Measurements from ENCODE around the gene ATP8B4.

The ATP8B4 gene

GRCh38 chr15:49876401-49877038, 242.5 kb downstream of the ATP8B4 start:
- H3K4me1 ChIP-seq (ENCODE audit: control insufficient read depth, insufficient read depth, low read length, poor library complexity, severe bottlenecking): no peaks in the 10 kb centered on the region
- no peak overlapping the region for H3K4me3 ChIP-seq (ENCODE audit: extremely low read depth, insufficient read depth, low read length, poor library complexity, severe bottlenecking)
- 89 to 96% methylated on average over 4 of the region's 5 CpGs for WGBS, 2 experiments (ENCODE audit: insufficient coverage in 2 of 2)

GRCh38 chr15:49875392-49875791, 243.6 kb downstream of the ATP8B4 start:
- H3K27ac ChIP-seq (ENCODE audit: low read depth, low read length, severe bottlenecking): no peak overlapping the region
- no peaks in the 10 kb centered on the region for H3K36me3 ChIP-seq (ENCODE audit: control insufficient read depth, insufficient read depth, low read length)
- H3K4me1 ChIP-seq (ENCODE audit: control insufficient read depth, insufficient read depth, low read length, poor library complexity, severe bottlenecking): no peaks in the 10 kb centered on the region
- 60 to 83% methylated on average over 1 to 2 of the region's 2 CpGs for WGBS, 2 experiments (ENCODE audit: insufficient coverage in 2 of 2)
- H3K9me3 ChIP-seq (ENCODE audit: control insufficient read depth, low read length): no peaks in the 10 kb centered on the region
- H3K4me3 ChIP-seq (ENCODE audit: extremely low read depth, insufficient read depth, low read length, poor library complexity, severe bottlenecking): no peak overlapping the region

More at GRCh38 chr15:49876401-49877038, 242.5 kb downstream of the ATP8B4 start:
- Histone ChIP-seq H3K36me3 (ENCODE audit: control insufficient read depth, insufficient read depth, low read length) (no peaks in the 10 kb centered on the region), H3K9me3 (ENCODE audit: control insufficient read depth, low read length) (no peaks in the 10 kb centered on the region), H3K27ac (ENCODE audit: low read depth, low read length, severe bottlenecking) (no peak overlapping the region)

GRCh38 chr15:49870472-49870871, 248.6 kb downstream of the ATP8B4 start:
- H3K36me3 ChIP-seq (ENCODE audit: control insufficient read depth, insufficient read depth, low read length): no peaks in the 10 kb centered on the region
- H3K27ac ChIP-seq (ENCODE audit: low read depth, low read length, severe bottlenecking): no peak overlapping the region
- no peak overlapping the region for H3K4me3 ChIP-seq (ENCODE audit: extremely low read depth, insufficient read depth, low read length, poor library complexity, severe bottlenecking)
- no peaks in the 10 kb centered on the region for H3K9me3 ChIP-seq (ENCODE audit: control insufficient read depth, low read length)
- no peaks in the 10 kb centered on the region for H3K4me1 ChIP-seq (ENCODE audit: control insufficient read depth, insufficient read depth, low read length, poor library complexity, severe bottlenecking)

- Histone ChIP-seq H3K4me3 (ENCODE audit: extremely low read depth, insufficient read depth, low read length, poor library complexity, severe bottlenecking) (no peak overlapping the region), H3K36me3 (ENCODE audit: control insufficient read depth, insufficient read depth, low read length) (no peaks in the 10 kb centered on the region), H3K4me1 (ENCODE audit: control insufficient read depth, insufficient read depth, low read length, poor library complexity, severe bottlenecking) (no peaks in the 10 kb centered on the region), H3K9me3 (ENCODE audit: control insufficient read depth, low read length) (no peaks in the 10 kb centered on the region), H3K27ac (ENCODE audit: low read depth, low read length, severe bottlenecking) (no peak overlapping the region)
Observed at GRCh38 chr15:49868348-49868747, 250.7 kb downstream of the ATP8B4 start.

- 86 to 90% methylated on average over 7 to 8 of the region's 10 CpGs for WGBS, 2 experiments (ENCODE audit: insufficient coverage in 2 of 2)
- Histone ChIP-seq H3K9me3 (ENCODE audit: control insufficient read depth, low read length) (no peaks in the 10 kb centered on the region), H3K27ac (ENCODE audit: low read depth, low read length, severe bottlenecking) (no peak overlapping the region), H3K36me3 (ENCODE audit: control insufficient read depth, insufficient read depth, low read length) (no peaks in the 10 kb centered on the region), H3K4me3 (ENCODE audit: extremely low read depth, insufficient read depth, low read length, poor library complexity, severe bottlenecking) (no peak overlapping the region), H3K4me1 (ENCODE audit: control insufficient read depth, insufficient read depth, low read length, poor library complexity, severe bottlenecking) (no peaks in the 10 kb centered on the region)
Observed at GRCh38 chr15:49865925-49866757, 252.9 kb downstream of the ATP8B4 start.

- no peak overlapping the region for H3K4me3 ChIP-seq (ENCODE audit: extremely low read depth, insufficient read depth, low read length, poor library complexity, severe bottlenecking)
- 100% methylated on average over 1 to 2 of the region's 2 CpGs for WGBS, 2 experiments (ENCODE audit: insufficient coverage in 2 of 2)
- H3K36me3 ChIP-seq (ENCODE audit: control insufficient read depth, insufficient read depth, low read length): no peaks in the 10 kb centered on the region
- no peaks in the 10 kb centered on the region for H3K4me1 ChIP-seq (ENCODE audit: control insufficient read depth, insufficient read depth, low read length, poor library complexity, severe bottlenecking)
- H3K27ac ChIP-seq (ENCODE audit: low read depth, low read length, severe bottlenecking): no peak overlapping the region
- H3K9me3 ChIP-seq (ENCODE audit: control insufficient read depth, low read length): no peaks in the 10 kb centered on the region
Observed at GRCh38 chr15:49864251-49864650, 254.8 kb downstream of the ATP8B4 start.

- Histone ChIP-seq H3K36me3 (ENCODE audit: control insufficient read depth, insufficient read depth, low read length) (no peaks in the 10 kb centered on the region), H3K4me3 (ENCODE audit: extremely low read depth, insufficient read depth, low read length, poor library complexity, severe bottlenecking) (no peak overlapping the region), H3K4me1 (ENCODE audit: control insufficient read depth, insufficient read depth, low read length, poor library complexity, severe bottlenecking) (no peaks in the 10 kb centered on the region), H3K27ac (ENCODE audit: low read depth, low read length, severe bottlenecking) (no peak overlapping the region), H3K9me3 (ENCODE audit: control insufficient read depth, low read length) (no peaks in the 10 kb centered on the region)
- 80% methylated on average over 1 of the region's 3 CpGs; no CpG with 5 or more reads in 1 of the 2 experiments for WGBS, 2 experiments (ENCODE audit: insufficient coverage in 2 of 2)
Observed at GRCh38 chr15:49863431-49864224, 255.4 kb downstream of the ATP8B4 start.

- no peaks in the 10 kb centered on the region for H3K4me1 ChIP-seq (ENCODE audit: control insufficient read depth, insufficient read depth, low read length, poor library complexity, severe bottlenecking)
- 96 to 98% methylated on average over 5 of the region's 8 CpGs for WGBS, 2 experiments (ENCODE audit: insufficient coverage in 2 of 2)
- H3K4me3 ChIP-seq (ENCODE audit: extremely low read depth, insufficient read depth, low read length, poor library complexity, severe bottlenecking): no peak overlapping the region
- H3K27ac ChIP-seq (ENCODE audit: low read depth, low read length, severe bottlenecking): no peak overlapping the region
- H3K9me3 ChIP-seq (ENCODE audit: control insufficient read depth, low read length): no peaks in the 10 kb centered on the region
- no peaks in the 10 kb centered on the region for H3K36me3 ChIP-seq (ENCODE audit: control insufficient read depth, insufficient read depth, low read length)
Observed at GRCh38 chr15:49860101-49860500, 258.9 kb downstream of the ATP8B4 start.

GRCh38 chr15:49857496-49858475, 261.2 kb downstream of the ATP8B4 start:
- no peaks in the 10 kb centered on the region for H3K36me3 ChIP-seq (ENCODE audit: control insufficient read depth, insufficient read depth, low read length)
- 100% methylated on average over 1 of the region's 4 CpGs; no CpG with 5 or more reads in 1 of the 2 experiments for WGBS, 2 experiments (ENCODE audit: insufficient coverage in 2 of 2)
- H3K9me3 ChIP-seq (ENCODE audit: control insufficient read depth, low read length): no peaks in the 10 kb centered on the region
- no peak overlapping the region for H3K27ac ChIP-seq (ENCODE audit: low read depth, low read length, severe bottlenecking)
- H3K4me1 ChIP-seq (ENCODE audit: control insufficient read depth, insufficient read depth, low read length, poor library complexity, severe bottlenecking): no peaks in the 10 kb centered on the region
- H3K4me3 ChIP-seq (ENCODE audit: extremely low read depth, insufficient read depth, low read length, poor library complexity, severe bottlenecking): no peak overlapping the region

Data from mesodermal cell (in vitro differentiated cells).